ENCODE data around the gene SIGLEC11.
"Not testable (repeated sequence)": the region's sequence is repeated elsewhere in the genome, so short reads cannot be mapped to it uniquely, and the experiment has no call there.

The SIGLEC11 gene

GRCh38 chr19:49925486-49925885, 35.5 kb downstream of the SIGLEC11 start:
- H3K9me3 ChIP-seq (ENCODE audit: control insufficient read depth in 2 of 2, low read length in 2 of 2), result no peaks in the 10 kb centered on the region
- H3K27me3 ChIP-seq (ENCODE audit: control insufficient read depth in 1 of 2, insufficient read depth in 2 of 2, low read length in 2 of 2), result no peaks in the 10 kb centered on the region
- H3K36me3 ChIP-seq (ENCODE audit: control insufficient read depth in 2 of 2, insufficient read depth in 2 of 2, low read length in 2 of 2), result peaks cover 11 to 15% of the 10 kb centered on the region in 2 donors
- peaks cover 19% of the 10 kb centered on the region for H3K4me1 ChIP-seq (ENCODE audit: control insufficient read depth, insufficient read depth, low read length)
- H3K27ac ChIP-seq (ENCODE audit: low read length), result no peak overlapping the region
- H3K4me3 ChIP-seq (ENCODE audit: low read length in 2 of 2), result no peak overlapping the region
- H3K9ac ChIP-seq (ENCODE audit: low read length in 2 of 2), result no peak overlapping the region

GRCh38 chr19:49924881-49925210, 36.1 kb downstream of the SIGLEC11 start:
- peaks cover 15% of the 10 kb centered on the region for H3K4me1 ChIP-seq (ENCODE audit: control insufficient read depth, insufficient read depth, low read length)

DNA sequence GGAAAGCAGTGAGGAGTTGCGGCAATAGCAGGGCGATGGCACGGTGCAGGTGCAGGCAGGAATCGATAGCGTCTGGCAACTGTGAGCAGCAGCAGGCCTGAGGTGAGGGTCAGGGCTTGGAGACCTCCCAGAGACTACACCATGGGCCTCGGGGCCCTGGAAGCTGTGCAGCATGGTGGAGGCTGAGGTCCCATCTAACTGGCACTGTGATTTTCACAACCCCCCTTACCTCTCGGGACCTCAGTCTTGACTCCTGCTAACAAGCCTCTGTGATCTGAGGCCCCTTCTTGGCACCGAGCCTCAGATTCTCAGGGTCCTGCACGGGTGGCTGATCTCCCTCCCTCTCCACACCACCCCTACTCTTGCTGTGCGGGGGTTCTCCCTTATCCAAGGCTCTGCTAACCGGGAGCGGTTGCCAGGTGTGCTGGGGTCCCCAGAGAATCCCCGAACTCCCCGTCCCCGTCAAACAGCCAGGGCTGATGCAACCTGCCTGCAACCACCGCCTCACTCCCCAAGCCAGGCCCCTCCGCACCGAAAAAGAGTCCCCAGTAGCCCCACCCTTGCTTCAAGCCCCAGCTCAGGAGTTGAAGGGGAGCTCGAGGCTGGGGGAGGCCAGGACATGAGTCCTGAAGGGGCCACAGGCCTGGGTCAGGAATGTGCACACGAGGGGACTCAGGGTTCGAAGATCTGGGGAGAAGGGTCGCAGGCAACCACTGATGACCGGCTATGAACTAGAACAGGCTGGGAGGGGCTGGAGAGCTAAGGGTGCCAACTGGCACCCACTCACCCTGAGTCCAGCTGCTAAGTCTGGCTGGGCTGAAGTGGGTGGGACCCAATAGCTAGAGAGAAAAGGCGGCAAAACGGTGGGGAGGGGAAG, 36.7 kb downstream of the SIGLEC11 start:
- Histone ChIP-seq H3K27me3 (ENCODE audit: control insufficient read depth in 1 of 2, insufficient read depth in 2 of 2, low read length in 2 of 2) (no peaks in the 10 kb centered on the region), H3K9me3 (ENCODE audit: control insufficient read depth in 2 of 2, low read length in 2 of 2) (no peaks in the 10 kb centered on the region), H3K4me3 (ENCODE audit: low read length in 2 of 2) (no peak overlapping the region), H3K4me1 (ENCODE audit: control insufficient read depth, insufficient read depth, low read length) (peaks cover 15% of the 10 kb centered on the region), H3K36me3 (ENCODE audit: control insufficient read depth in 2 of 2, insufficient read depth in 2 of 2, low read length in 2 of 2) (peaks cover 11 to 15% of the 10 kb centered on the region in 2 donors), H3K27ac (ENCODE audit: low read length) (no peak overlapping the region), H3K9ac (ENCODE audit: low read length in 2 of 2) (no peak overlapping the region)

More at GRCh38 chr19:49924881-49925210, 36.1 kb downstream of the SIGLEC11 start:
- peaks cover 11 to 15% of the 10 kb centered on the region in 2 donors for H3K36me3 ChIP-seq (ENCODE audit: control insufficient read depth in 2 of 2, insufficient read depth in 2 of 2, low read length in 2 of 2)
- H3K9me3 ChIP-seq (ENCODE audit: control insufficient read depth in 2 of 2, low read length in 2 of 2); H3K27me3 ChIP-seq (ENCODE audit: control insufficient read depth in 1 of 2, insufficient read depth in 2 of 2, low read length in 2 of 2); H3K4me3 ChIP-seq (ENCODE audit: low read length in 2 of 2); H3K9ac ChIP-seq (ENCODE audit: low read length in 2 of 2); H3K27ac ChIP-seq (ENCODE audit: low read length): not testable (repeated sequence)

- no peak overlapping the region for H3K27ac ChIP-seq (ENCODE audit: low read length)
- H3K4me1 ChIP-seq (ENCODE audit: control insufficient read depth, insufficient read depth, low read length), result peaks cover 11% of the 10 kb centered on the region
- H3K9me3 ChIP-seq (ENCODE audit: control insufficient read depth in 2 of 2, low read length in 2 of 2), result no peaks in the 10 kb centered on the region
- H3K9ac ChIP-seq (ENCODE audit: low read length in 2 of 2), result no peak overlapping the region
- no peaks in the 10 kb centered on the region for H3K27me3 ChIP-seq (ENCODE audit: control insufficient read depth in 1 of 2, insufficient read depth in 2 of 2, low read length in 2 of 2)
- H3K4me3 ChIP-seq (ENCODE audit: low read length in 2 of 2), result no peak overlapping the region
- H3K36me3 ChIP-seq (ENCODE audit: control insufficient read depth in 2 of 2, insufficient read depth in 2 of 2, low read length in 2 of 2), result peaks cover 11 to 17% of the 10 kb centered on the region in 2 donors
Measured at GRCh38 chr19:49923055-49924003, 37.6 kb downstream of the SIGLEC11 start.

DNA sequence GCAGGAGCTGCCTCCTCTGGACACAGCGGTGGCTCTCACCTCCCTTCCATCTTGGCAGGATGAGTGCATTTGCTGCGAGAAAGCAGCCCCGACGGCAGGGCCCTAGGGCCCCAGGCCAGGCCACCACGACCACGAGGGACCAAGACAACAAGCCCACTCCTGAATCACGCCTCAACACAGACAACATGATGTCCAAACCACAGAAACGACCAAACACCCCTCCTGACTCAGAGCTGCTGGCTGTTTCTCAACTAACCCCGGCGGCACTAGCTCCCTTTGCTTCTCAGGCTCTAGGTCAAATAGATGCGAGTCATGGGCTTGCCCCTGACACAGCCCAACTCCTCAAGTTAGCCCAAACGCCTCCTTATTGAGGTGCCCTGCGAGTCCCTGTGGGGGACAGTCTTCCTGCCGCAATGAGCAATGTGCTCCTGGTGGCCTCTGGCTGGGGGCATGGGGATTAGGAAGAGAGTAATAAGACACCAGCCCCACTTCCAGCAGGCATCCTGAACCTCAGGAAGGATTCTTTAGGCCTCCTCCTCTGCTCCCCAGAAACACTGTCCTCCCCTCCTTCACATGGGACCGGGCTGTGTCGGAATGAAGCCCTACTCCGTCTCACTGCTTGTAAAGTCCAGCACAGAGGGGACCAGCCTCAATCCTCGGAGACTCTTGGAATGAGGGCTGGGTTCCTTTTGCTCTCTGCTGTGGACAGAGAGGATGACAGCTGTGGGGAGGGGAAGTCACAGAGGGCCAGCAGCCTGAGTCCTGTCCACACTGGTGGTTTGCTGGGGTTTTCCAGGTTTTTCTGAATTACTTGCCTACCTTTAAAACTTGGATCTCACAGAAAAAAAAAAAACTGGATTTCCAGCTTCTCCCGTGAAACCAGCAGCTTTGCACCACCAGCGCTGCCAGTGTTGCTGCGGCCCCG, 38.8 kb downstream of the SIGLEC11 start:
- no peaks in the 10 kb centered on the region for H3K9me3 ChIP-seq (ENCODE audit: control insufficient read depth in 2 of 2, low read length in 2 of 2)
- peaks cover 5% of the 10 kb centered on the region for H3K4me1 ChIP-seq (ENCODE audit: control insufficient read depth, insufficient read depth, low read length)
- peaks cover 9 to 16% of the 10 kb centered on the region in 2 donors for H3K36me3 ChIP-seq (ENCODE audit: control insufficient read depth in 2 of 2, insufficient read depth in 2 of 2, low read length in 2 of 2)
- H3K4me3 ChIP-seq (ENCODE audit: low read length in 2 of 2), result no peak overlapping the region
- no peaks in the 10 kb centered on the region for H3K27me3 ChIP-seq (ENCODE audit: control insufficient read depth in 1 of 2, insufficient read depth in 2 of 2, low read length in 2 of 2)
- no peak overlapping the region for H3K9ac ChIP-seq (ENCODE audit: low read length in 2 of 2)
- no peak overlapping the region for H3K27ac ChIP-seq (ENCODE audit: low read length)

DNA sequence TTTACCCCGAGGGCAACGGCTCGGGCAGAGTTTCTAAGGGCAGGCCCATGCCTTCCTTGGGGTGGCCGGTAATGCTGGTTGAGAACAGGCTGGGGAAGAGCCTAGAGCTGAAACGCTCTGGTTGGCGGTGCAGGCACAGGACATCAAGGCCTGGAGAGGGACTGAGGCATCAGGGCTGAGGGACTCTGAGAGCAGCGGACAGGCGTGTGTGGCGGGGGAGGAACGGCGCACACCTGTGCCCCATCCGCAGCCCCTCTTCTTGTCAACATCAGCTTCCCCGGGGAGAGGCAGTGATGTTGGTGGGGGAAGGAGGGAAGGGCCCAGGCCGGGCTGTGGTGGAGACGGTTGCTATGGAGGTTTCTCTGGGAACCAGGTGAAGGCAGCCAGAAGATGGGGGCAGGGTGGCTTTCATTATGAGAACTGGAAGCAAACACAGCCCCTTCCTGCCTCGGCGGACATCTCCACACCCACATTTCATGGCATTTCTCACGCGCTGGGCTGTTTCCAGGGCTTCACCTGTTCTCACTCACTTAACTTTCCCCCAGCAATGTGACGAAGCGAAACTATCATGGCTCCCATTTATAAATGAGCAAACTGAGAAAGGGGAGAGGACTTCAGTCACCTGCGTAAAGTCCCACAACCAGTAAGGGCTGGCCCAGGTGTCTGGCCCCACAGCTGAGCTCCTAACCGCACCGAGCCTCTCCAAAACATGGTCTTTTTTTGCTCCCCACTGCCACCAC, 40.2 kb downstream of the SIGLEC11 start:
- Histone ChIP-seq H3K4me1 (ENCODE audit: control insufficient read depth, insufficient read depth, low read length) (peaks cover 5% of the 10 kb centered on the region), H3K36me3 (ENCODE audit: control insufficient read depth in 2 of 2, insufficient read depth in 2 of 2, low read length in 2 of 2) (peaks cover 9 to 16% of the 10 kb centered on the region in 2 donors), H3K27ac (ENCODE audit: low read length) (no peak overlapping the region), H3K9me3 (ENCODE audit: control insufficient read depth in 2 of 2, low read length in 2 of 2) (no peaks in the 10 kb centered on the region), H3K9ac (ENCODE audit: low read length in 2 of 2) (no peak overlapping the region), H3K4me3 (ENCODE audit: low read length in 2 of 2) (no peak overlapping the region), H3K27me3 (ENCODE audit: control insufficient read depth in 1 of 2, insufficient read depth in 2 of 2, low read length in 2 of 2) (no peaks in the 10 kb centered on the region)

GRCh38 chr19:49918089-49918488, 42.9 kb downstream of the SIGLEC11 start:
- Histone ChIP-seq H3K9ac (ENCODE audit: low read length in 2 of 2) (no peak overlapping the region), H3K27ac (ENCODE audit: low read length) (no peak overlapping the region), H3K36me3 (ENCODE audit: control insufficient read depth in 2 of 2, insufficient read depth in 2 of 2, low read length in 2 of 2) (peaks cover 4 to 17% of the 10 kb centered on the region in 2 donors)

DNA sequence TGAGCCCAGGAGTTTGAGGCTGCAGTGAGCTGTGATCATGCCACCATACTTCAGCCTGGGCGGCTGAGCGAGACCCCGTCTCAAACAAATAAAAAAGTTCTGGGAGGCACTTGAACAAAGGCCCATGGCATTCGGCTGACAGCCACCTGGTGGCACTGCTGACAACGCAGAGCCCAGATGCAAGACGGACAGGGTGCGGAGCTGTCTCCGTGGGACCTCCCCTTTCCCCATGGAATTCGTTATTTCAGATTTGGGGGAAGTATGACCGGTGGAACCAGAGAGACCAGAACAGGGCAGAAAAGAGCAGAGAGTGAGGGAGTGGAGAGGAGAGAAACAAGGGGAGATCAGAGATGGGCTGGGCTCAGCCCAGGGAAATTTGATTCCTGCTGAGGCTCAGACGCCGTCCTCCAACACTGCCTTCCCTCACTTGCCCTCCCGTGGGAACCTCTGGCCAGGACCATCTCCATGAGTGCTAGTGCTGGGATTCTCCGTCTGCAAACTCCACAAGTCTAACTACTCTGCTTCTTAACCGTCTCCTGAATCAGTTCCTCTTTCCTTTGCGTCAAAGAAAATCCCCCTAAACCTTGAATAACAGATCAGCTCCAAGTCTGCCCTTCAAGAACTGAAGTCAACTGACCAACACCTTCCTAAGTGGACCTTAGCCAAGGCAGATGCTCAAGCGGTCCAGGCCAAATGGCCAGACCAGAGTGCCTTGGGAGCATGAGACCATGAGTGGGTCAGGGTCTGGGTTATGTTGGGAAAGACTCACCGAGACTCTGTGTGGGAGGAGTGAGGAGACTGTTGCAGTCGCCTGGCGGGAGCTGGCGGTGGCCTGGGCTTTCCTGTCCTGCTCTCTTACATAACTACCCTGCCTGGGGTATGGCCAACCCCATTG, 43.9 kb downstream of the SIGLEC11 start:
- Histone ChIP-seq H3K4me1 (ENCODE audit: control insufficient read depth, insufficient read depth, low read length) (peaks cover 7% of the 10 kb centered on the region), H3K27me3 (ENCODE audit: control insufficient read depth in 1 of 2, insufficient read depth in 2 of 2, low read length in 2 of 2) (no peaks in the 10 kb centered on the region), H3K36me3 (ENCODE audit: control insufficient read depth in 2 of 2, insufficient read depth in 2 of 2, low read length in 2 of 2) (peaks cover 2 to 15% of the 10 kb centered on the region in 2 donors), H3K9me3 (ENCODE audit: control insufficient read depth in 2 of 2, low read length in 2 of 2) (no peaks in the 10 kb centered on the region), H3K9ac (ENCODE audit: low read length in 2 of 2) (no peak overlapping the region), H3K27ac (ENCODE audit: low read length) (no peak overlapping the region), H3K4me3 (ENCODE audit: low read length in 2 of 2) (no peak overlapping the region)

More at GRCh38 chr19:49918089-49918488, 42.9 kb downstream of the SIGLEC11 start:
- H3K27me3 ChIP-seq (ENCODE audit: control insufficient read depth in 1 of 2, insufficient read depth in 2 of 2, low read length in 2 of 2), result no peaks in the 10 kb centered on the region
- H3K9me3 ChIP-seq (ENCODE audit: control insufficient read depth in 2 of 2, low read length in 2 of 2), result no peaks in the 10 kb centered on the region
- H3K4me1 ChIP-seq (ENCODE audit: control insufficient read depth, insufficient read depth, low read length), result peaks cover 3% of the 10 kb centered on the region
- H3K4me3 ChIP-seq (ENCODE audit: low read length in 2 of 2), result no peak overlapping the region

- H3K9ac ChIP-seq (ENCODE audit: low read length in 2 of 2), result no peak overlapping the region
Measured at GRCh38 chr19:49915271-49915670, 45.7 kb downstream of the SIGLEC11 start.

More at GRCh38 chr19:49915271-49915670, 45.7 kb downstream of the SIGLEC11 start:
- no peaks in the 10 kb centered on the region for H3K9me3 ChIP-seq (ENCODE audit: control insufficient read depth in 2 of 2, low read length in 2 of 2)
- H3K27ac ChIP-seq (ENCODE audit: low read length), result no peak overlapping the region
- H3K4me1 ChIP-seq (ENCODE audit: control insufficient read depth, insufficient read depth, low read length), result peaks cover 7% of the 10 kb centered on the region
- H3K27me3 ChIP-seq (ENCODE audit: control insufficient read depth in 1 of 2, insufficient read depth in 2 of 2, low read length in 2 of 2), result no peaks in the 10 kb centered on the region
- no peak overlapping the region for H3K4me3 ChIP-seq (ENCODE audit: low read length in 2 of 2)
- peaks cover 2 to 17% of the 10 kb centered on the region in 2 donors for H3K36me3 ChIP-seq (ENCODE audit: control insufficient read depth in 2 of 2, insufficient read depth in 2 of 2, low read length in 2 of 2)
